PC-9 (cell line): ENCODE measurements around the gene B3GNT2.

Source experiments
- EZH2 ChIP-seq: fragments of 200-600 bp; sonication (generic); IDR thresholded peaks from 2 replicates; pipeline ENCODE4 v1.8.0; 2017; ENCODE audit warnings: antibody characterized with exemption, low read depth
- TF ChIP-seq, protein P1 (sequence below): fragments of 200-600 bp; sonication (generic); conservative IDR thresholded peaks from 2 replicates; pipeline ENCODE4 v1.6.1; 2017; ENCODE audit warnings: mixed run types, antibody characterized with exemption, mild to moderate bottlenecking, moderate library complexity

GRCh38 chr2:62184512-62185230 lies 11.2 kb upstream of the B3GNT2 start:
- TF ChIP-seq, protein P1, sequence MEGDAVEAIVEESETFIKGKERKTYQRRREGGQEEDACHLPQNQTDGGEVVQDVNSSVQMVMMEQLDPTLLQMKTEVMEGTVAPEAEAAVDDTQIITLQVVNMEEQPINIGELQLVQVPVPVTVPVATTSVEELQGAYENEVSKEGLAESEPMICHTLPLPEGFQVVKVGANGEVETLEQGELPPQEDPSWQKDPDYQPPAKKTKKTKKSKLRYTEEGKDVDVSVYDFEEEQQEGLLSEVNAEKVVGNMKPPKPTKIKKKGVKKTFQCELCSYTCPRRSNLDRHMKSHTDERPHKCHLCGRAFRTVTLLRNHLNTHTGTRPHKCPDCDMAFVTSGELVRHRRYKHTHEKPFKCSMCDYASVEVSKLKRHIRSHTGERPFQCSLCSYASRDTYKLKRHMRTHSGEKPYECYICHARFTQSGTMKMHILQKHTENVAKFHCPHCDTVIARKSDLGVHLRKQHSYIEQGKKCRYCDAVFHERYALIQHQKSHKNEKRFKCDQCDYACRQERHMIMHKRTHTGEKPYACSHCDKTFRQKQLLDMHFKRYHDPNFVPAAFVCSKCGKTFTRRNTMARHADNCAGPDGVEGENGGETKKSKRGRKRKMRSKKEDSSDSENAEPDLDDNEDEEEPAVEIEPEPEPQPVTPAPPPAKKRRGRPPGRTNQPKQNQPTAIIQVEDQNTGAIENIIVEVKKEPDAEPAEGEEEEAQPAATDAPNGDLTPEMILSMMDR: no peak
- TF ChIP-seq EZH2: no peak
